Activated T-cell treated with anti-CD3 and anti-CD28 coated beads for 1 hour (primary cell): ENCODE results near the gene ATP6V1G1.
"Not testable (repeated sequence)": the region's sequence is repeated elsewhere in the genome, so short reads cannot be mapped to it uniquely, and the experiment has no call there.

ENCODE experiments used
- DNase-seq: peaks from one replicate; pipeline ENCODE4 v3.0.0-alpha.2; 2020; ENCODE audit warnings: low read depth

The ATP6V1G1 gene

GRCh38 chr9:114580609-114581193 is 6.9 kb upstream of the ATP6V1G1 start:
- no peak for DNase-seq

- no peak for DNase-seq
Observed at GRCh38 chr9:114583371-114584155, 4.0 kb upstream of the ATP6V1G1 start.

- no peak for DNase-seq
Observed at GRCh38 chr9:114588210-114588609, 641 bp downstream of the ATP6V1G1 start.

- DNase-seq = no peak
Observed at GRCh38 chr9:114588651-114589526, 1.3 kb downstream of the ATP6V1G1 start.

GRCh38 chr9:114590328-114590727 is 2.8 kb downstream of the ATP6V1G1 start:
- no peak for DNase-seq

GRCh38 chr9:114591291-114591787 is 3.8 kb downstream of the ATP6V1G1 start:
- no peak for DNase-seq

- no peak for DNase-seq
Observed at GRCh38 chr9:114591849-114592248, 4.3 kb downstream of the ATP6V1G1 start.

- DNase-seq = peak; percentile 34
Observed at GRCh38 chr9:114592356-114592755, 4.8 kb downstream of the ATP6V1G1 start.

GRCh38 chr9:114594136-114594535 is 6.6 kb downstream of the ATP6V1G1 start:
- no peak for DNase-seq

GRCh38 chr9:114600502-114601248 is 13.1 kb downstream of the ATP6V1G1 start:
- DNase-seq = not testable (repeated sequence)

- DNase-seq = not testable (repeated sequence)
Observed at GRCh38 chr9:114601787-114602186, 14.2 kb downstream of the ATP6V1G1 start.

GRCh38 chr9:114602620-114603019 is 15.1 kb downstream of the ATP6V1G1 start:
- no peak for DNase-seq

GRCh38 chr9:114603248-114603647 is 15.7 kb downstream of the ATP6V1G1 start:
- no peak for DNase-seq

- DNase-seq = no peak
Observed at GRCh38 chr9:114604989-114605388, 17.4 kb downstream of the ATP6V1G1 start.

GRCh38 chr9:114606068-114606467 is 18.5 kb downstream of the ATP6V1G1 start:
- no peak for DNase-seq

- DNase-seq = no peak
Observed at GRCh38 chr9:114606597-114607207, 19.1 kb downstream of the ATP6V1G1 start.

- no peak for DNase-seq
Observed at GRCh38 chr9:114607671-114608524, 20.3 kb downstream of the ATP6V1G1 start.

- no peak for DNase-seq
Observed at GRCh38 chr9:114608525-114608796, 20.9 kb downstream of the ATP6V1G1 start.

GRCh38 chr9:114611516-114612271 is 24.1 kb downstream of the ATP6V1G1 start:
- DNase-seq = peak; percentile 26
